HepG2 (cell line): Measurements from ENCODE around the gene MRPL43. TPM values are rescaled to one million over a fixed set of nuclear protein-coding genes. Genes with fewer than 3 reads are reported as not detected.
A peak's percentile ranks its signal among the peaks of the same experiment; 100 is the strongest.

Experiments used
- ARID4A ChIP-seq: sonication (generic); formaldehyde crosslinking; IDR thresholded peaks from 2 replicates; pipeline ENCODE4 v1.5.0; 2020; ENCODE audit warnings: mild to moderate bottlenecking, missing genetic modification reagents, borderline replicate concordance
- BRD4 ChIP-seq: sonication (generic); formaldehyde crosslinking; IDR thresholded peaks from 2 replicates; pipeline ENCODE4 v1.4.0; 2020; ENCODE audit warnings: missing genetic modification reagents
- EP300 ChIP-seq, 3 experiments: sonication (generic) in 1 of 3; formaldehyde crosslinking in 1 of 3; IDR thresholded peaks; 2 replicates each; pipeline versions ENCODE4 v1.5.1 to v1.6.1; 2011 to 2020; ENCODE audit warnings: low read depth in 2 of 3, low read length in 2 of 3, borderline replicate concordance in 1 of 3, improper control_type of control experiment in 1 of 3, mild to moderate bottlenecking in 1 of 3, missing genetic modification reagents in 1 of 3, moderate library complexity in 1 of 3
- FOXA1 ChIP-seq, 2 experiments: fragments of 450-650 bp in 1 of 2; sonication (generic) in 1 of 2; formaldehyde crosslinking in 1 of 2; IDR thresholded peaks; 2 replicates each; pipeline versions ENCODE4 v1.4.0 to v1.6.1; 2016 to 2020; ENCODE audit warnings: missing genetic modification reagents in 1 of 2
- MED1 ChIP-seq: sonication (generic); formaldehyde crosslinking; IDR thresholded peaks from 2 replicates; pipeline ENCODE4 v1.4.0; 2020; ENCODE audit warnings: missing genetic modification reagents
- PATZ1 ChIP-seq: sonication (generic); formaldehyde crosslinking; IDR thresholded peaks from 2 replicates; pipeline ENCODE4 v1.4.0; 2020; ENCODE audit warnings: missing genetic modification reagents
- RFX5 ChIP-seq: IDR thresholded peaks from 2 replicates; pipeline ENCODE4 v1.6.1; 2011; ENCODE audit warnings: low read depth, low read length, improper control_type of control experiment
- SIX1 ChIP-seq: sonication (generic); formaldehyde crosslinking; IDR thresholded peaks from 2 replicates; pipeline ENCODE4 v1.4.0; 2020; ENCODE audit warnings: missing genetic modification reagents, borderline replicate concordance
- SMARCE1 ChIP-seq: fragments of 450-650 bp; IDR thresholded peaks from 2 replicates; pipeline ENCODE4 v1.6.1; 2017; ENCODE audit warnings: borderline replicate concordance
- SUZ12 ChIP-seq: fragments of 150-350 bp; IDR thresholded peaks from 2 replicates; pipeline ENCODE4 v1.6.1; 2014; ENCODE audit warnings: low read depth, low read length
- ZNF329 ChIP-seq: sonication (generic); formaldehyde crosslinking; IDR thresholded peaks from 2 replicates; pipeline ENCODE4 v1.9.0; 2021; ENCODE audit warnings: low read depth, mild to moderate bottlenecking, missing genetic modification reagents
- ZNF546 ChIP-seq: sonication (generic); formaldehyde crosslinking; conservative IDR thresholded peaks from 2 replicates; pipeline ENCODE4 v1.8.1; 2023; ENCODE audit warnings: mild to moderate bottlenecking, missing genetic modification reagents
- ZNF572 ChIP-seq: sonication (generic); formaldehyde crosslinking; IDR thresholded peaks from 2 replicates; pipeline ENCODE4 v1.5.1; 2020; ENCODE audit warnings: mild to moderate bottlenecking, missing genetic modification reagents
- ZNF605 ChIP-seq: sonication (generic); formaldehyde crosslinking; IDR thresholded peaks from 2 replicates; pipeline ENCODE4 v1.8.0; 2022; ENCODE audit warnings: mild to moderate bottlenecking, missing genetic modification reagents
- ZNF704 ChIP-seq: sonication (generic); formaldehyde crosslinking; IDR thresholded peaks from 2 replicates; pipeline ENCODE4 v1.8.1; 2023; ENCODE audit warnings: mild to moderate bottlenecking, inconsistent platforms, moderate library complexity, missing genetic modification reagents, borderline replicate concordance
- ZNF710 ChIP-seq: sonication (generic); formaldehyde crosslinking; IDR thresholded peaks from 2 replicates; pipeline ENCODE4 v1.5.0; 2020; ENCODE audit warnings: mild to moderate bottlenecking, missing genetic modification reagents, borderline replicate concordance
- polyA plus RNA-seq, 8 experiments: library from polyadenylated mRNA; depleted of rRNA in 3 of 8; stranded (reverse) in 7 of 8; unstranded in 1 of 8; fragments of >200 nt; fragmentation: Illumina TruSeq in 4 of 8; extraction: Trizol in 4 of 8; gene quantifications; 2 replicates each; pipeline versions ENCODE4 v1.2.1 to v1.2.3, GENCODE V29; 2011 to 2016; ENCODE audit warnings: low read depth in 4 of 8, missing spikeins in 1 of 8, mixed read lengths in 1 of 8; ENCODE audit not compliant: insufficient read depth in 1 of 8
- total RNA-seq, 5 experiments: library from RNA; depleted of rRNA; stranded (reverse); fragments of >200 nt; fragmentation: Illumina TruSeq; extraction: Trizol; gene quantifications; 2 replicates each; pipeline ENCODE4 v1.2.3, GENCODE V29; 2016; ENCODE audit warnings: low read depth in 1 of 5

Gene MRPL43
- total and polyA plus RNA-seq, 2 of the 13 experiments (the other 11 are each of a cell fraction or from before 2014, with no cell fraction given): 71.0 to 73.7 TPM

GRCh38 chr10:101018118-101018599 is 30.9 kb upstream of the MRPL43 start (continued):
- TF ChIP-seq SIX1 (CRISPR knock-in tag): no peak
- 0 out of 2 replicates have a peak, but pooled peaks have one; percentile 17 for TF ChIP-seq ZNF329 (CRISPR knock-in tag)
- TF ChIP-seq PATZ1 (CRISPR knock-in tag): 0 out of 2 replicates have a peak, but pooled peaks have one; percentile 5
- TF ChIP-seq ZNF704 (CRISPR knock-in tag): no peak
- no peak for TF ChIP-seq ZNF572 (CRISPR knock-in tag)
- no peak for TF ChIP-seq EP300 (IDR thresholded peaks at IDR 0.05; ENCODE audit: low read depth in 2 of 2, low read length in 2 of 2)
- no peak for TF ChIP-seq EP300 (CRISPR knock-in tag; IDR thresholded peaks at IDR 0.05; ENCODE audit: borderline replicate concordance)
- no peak for TF ChIP-seq ZNF546 (CRISPR knock-in tag)
- TF ChIP-seq RFX5: no peak
- no peak for TF ChIP-seq SMARCE1
- TF ChIP-seq ARID4A (CRISPR knock-in tag): no peak
- TF ChIP-seq BRD4 (CRISPR knock-in tag): no peak
- TF ChIP-seq ZNF605: no peak
- TF ChIP-seq MED1 (CRISPR knock-in tag): 0 out of 2 replicates have a peak, but pooled peaks have one; percentile 19
- no peak for TF ChIP-seq SUZ12
- no peak for TF ChIP-seq FOXA1 (IDR thresholded peaks at IDR 0.05)
- peak; percentile 76 for TF ChIP-seq FOXA1 (CRISPR knock-in tag; IDR thresholded peaks at IDR 0.05)
- TF ChIP-seq ZNF710 (CRISPR knock-in tag): 0 out of 2 replicates have a peak, but pooled peaks have one; percentile 18
